ENCODE results near the gene SPSB3.
"Not testable (repeated sequence)": the region's sequence is repeated elsewhere in the genome, so short reads cannot be mapped to it uniquely, and the experiment has no call there.

Gene SPSB3

GRCh38 chr16:1745181-1745899 is 37.0 kb downstream of the SPSB3 start:
- no peak overlapping the region for H3K9ac ChIP-seq (ENCODE audit: low read depth, low read length)
- peaks cover 6% of the 10 kb centered on the region; the same call in 1 of the 2 replicates for H3K36me3 ChIP-seq (ENCODE audit: insufficient read depth, low read length)
- no peaks in the 10 kb centered on the region for H3K9me3 ChIP-seq (ENCODE audit: control insufficient read depth, insufficient read depth, low read length)
- peaks cover 5% of the 10 kb centered on the region; the same call in 1 of the 2 replicates for H3K4me1 ChIP-seq (ENCODE audit: insufficient read depth, low read length)

DNA sequence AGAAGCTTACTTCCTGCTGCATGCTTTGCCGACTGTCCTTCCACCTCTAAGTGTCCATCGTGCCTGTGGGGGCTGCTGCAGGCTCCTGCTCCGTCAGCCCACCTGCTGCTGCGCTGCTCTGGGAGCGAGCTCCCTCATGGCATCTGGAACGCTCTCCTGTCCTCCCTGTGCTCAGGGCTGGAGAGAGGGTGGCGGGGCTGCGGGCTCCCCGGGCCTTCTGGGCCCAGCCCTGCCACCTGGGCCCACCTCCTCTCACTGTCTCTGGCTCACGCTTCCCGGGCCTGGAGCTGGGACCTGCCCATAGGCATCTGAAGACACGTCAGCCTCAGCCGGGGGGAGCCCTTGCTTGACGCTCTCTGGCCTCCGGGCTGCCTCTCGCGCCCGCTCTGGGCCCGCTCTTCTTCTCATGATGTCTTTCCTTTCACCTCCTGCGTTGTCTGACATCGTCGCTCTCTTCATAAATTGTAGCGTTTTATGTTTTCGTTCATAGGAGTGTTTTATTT is 38.0 kb downstream of the SPSB3 start:
- Histone ChIP-seq H3K4me1 (ENCODE audit: insufficient read depth, low read length) (peaks cover 5% of the 10 kb centered on the region; the same call in 1 of the 2 replicates), H3K9me3 (ENCODE audit: control insufficient read depth, insufficient read depth, low read length) (no peaks in the 10 kb centered on the region), H3K36me3 (ENCODE audit: insufficient read depth, low read length) (peaks cover 6% of the 10 kb centered on the region; the same call in 1 of the 2 replicates), H3K9ac (ENCODE audit: low read depth, low read length) (no peak overlapping the region)

GRCh38 chr16:1743376-1744337 is 38.7 kb downstream of the SPSB3 start:
- Histone ChIP-seq H3K36me3 (ENCODE audit: insufficient read depth, low read length) (peaks cover 1% of the 10 kb centered on the region; the same call in 1 of the 2 replicates), H3K9me3 (ENCODE audit: control insufficient read depth, insufficient read depth, low read length) (no peaks in the 10 kb centered on the region), H3K9ac (ENCODE audit: low read depth, low read length) (no peak overlapping the region), H3K4me1 (ENCODE audit: insufficient read depth, low read length) (peaks cover 5% of the 10 kb centered on the region; the same call in 1 of the 2 replicates)

DNA sequence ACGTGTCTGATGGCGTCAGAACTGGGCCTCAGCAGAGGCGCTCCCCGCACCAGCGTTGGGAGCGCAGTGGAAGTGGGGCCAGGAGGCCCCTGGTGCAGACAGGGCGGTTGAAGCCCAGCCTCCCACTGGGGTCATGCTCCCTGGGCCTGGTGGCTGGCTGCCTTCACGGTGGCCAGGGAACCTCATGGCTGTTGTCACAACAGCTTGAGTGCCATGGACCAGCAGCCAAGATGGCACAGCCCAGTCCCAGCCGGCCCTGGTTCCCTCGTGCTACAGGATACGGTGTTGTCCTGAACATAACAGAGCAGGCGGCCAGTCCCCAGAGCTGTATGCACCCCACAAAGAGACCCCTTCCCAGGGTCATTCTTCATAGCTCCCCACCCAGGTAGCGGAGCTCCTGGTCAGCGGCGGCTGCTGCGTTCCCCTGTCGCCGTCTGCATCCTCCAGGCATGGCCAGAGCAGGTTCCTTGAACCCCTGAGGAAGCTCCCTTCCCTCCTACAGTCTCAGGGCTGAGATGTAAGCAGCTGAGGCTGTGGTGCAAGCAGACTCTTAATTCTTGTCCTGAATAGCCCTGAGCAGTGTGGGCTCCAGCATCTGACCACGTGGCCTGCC is 40.7 kb downstream of the SPSB3 start:
- Histone ChIP-seq H3K9me3 (ENCODE audit: control insufficient read depth, insufficient read depth, low read length) (no peaks in the 10 kb centered on the region), H3K9ac (ENCODE audit: low read depth, low read length) (no peak overlapping the region), H3K36me3 (ENCODE audit: insufficient read depth, low read length) (no peaks in the 10 kb centered on the region), H3K4me1 (ENCODE audit: insufficient read depth, low read length) (peaks cover 5% of the 10 kb centered on the region; the same call in 1 of the 2 replicates)

DNA sequence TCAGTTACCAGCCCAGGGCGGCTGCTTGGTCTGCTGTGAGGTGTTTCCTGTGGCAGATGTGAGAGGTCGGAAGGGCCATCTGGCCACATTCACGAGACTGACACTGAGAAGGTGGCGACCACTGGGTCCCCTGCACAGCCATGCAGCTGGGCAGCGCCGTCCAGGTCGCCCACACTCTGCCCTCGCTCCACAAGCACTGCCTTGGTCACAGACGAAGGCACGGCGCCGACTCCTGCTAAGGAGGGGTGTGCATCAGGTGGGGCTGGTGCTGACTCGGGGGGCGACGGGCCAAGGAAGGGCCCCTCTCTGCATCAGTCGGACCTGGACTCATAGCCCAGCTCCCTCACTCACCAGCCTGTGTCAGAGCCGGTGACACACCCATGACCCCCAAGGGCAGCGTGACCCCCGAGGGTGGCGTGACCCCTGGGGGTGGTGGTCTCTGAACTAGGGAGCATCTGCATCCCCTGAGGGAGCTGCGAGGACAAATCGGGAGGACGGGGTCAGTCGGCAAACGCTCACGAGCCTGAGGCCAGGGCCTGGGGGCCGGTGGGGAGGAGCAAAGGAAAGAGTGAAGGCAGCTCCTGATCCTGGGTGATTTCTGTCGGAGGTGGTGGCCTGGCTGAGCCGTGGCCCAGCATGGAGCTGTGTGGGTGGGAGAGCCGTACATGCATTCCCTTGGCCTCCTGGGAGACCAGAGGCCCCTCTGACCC is 41.4 kb downstream of the SPSB3 start:
- no peak overlapping the region for H3K9ac ChIP-seq (ENCODE audit: low read depth, low read length)
- H3K4me1 ChIP-seq (ENCODE audit: insufficient read depth, low read length) = 0 out of 2 replicates have a peak, but pooled peaks cover 5% of the 10 kb centered on the region
- no peaks in the 10 kb centered on the region for H3K9me3 ChIP-seq (ENCODE audit: control insufficient read depth, insufficient read depth, low read length)
- no peaks in the 10 kb centered on the region for H3K36me3 ChIP-seq (ENCODE audit: insufficient read depth, low read length)

- no peak overlapping the region for H3K9ac ChIP-seq (ENCODE audit: low read depth, low read length)
- H3K9me3 ChIP-seq (ENCODE audit: control insufficient read depth, insufficient read depth, low read length) = no peaks in the 10 kb centered on the region
- H3K4me1 ChIP-seq (ENCODE audit: insufficient read depth, low read length) = 0 out of 2 replicates have a peak, but pooled peaks cover 3% of the 10 kb centered on the region
- H3K36me3 ChIP-seq (ENCODE audit: insufficient read depth, low read length) = no peaks in the 10 kb centered on the region
These were observed 42.1 kb downstream of the SPSB3 start for GRCh38 chr16:1740234-1740633.

GRCh38 chr16:1734816-1735215 is 47.6 kb downstream of the SPSB3 start:
- Histone ChIP-seq H3K9ac (ENCODE audit: low read depth, low read length) (no peak overlapping the region), H3K9me3 (ENCODE audit: control insufficient read depth, insufficient read depth, low read length) (no peaks in the 10 kb centered on the region), H3K36me3 (ENCODE audit: insufficient read depth, low read length) (no peaks in the 10 kb centered on the region), H3K4me1 (ENCODE audit: insufficient read depth, low read length) (no peaks in the 10 kb centered on the region)

DNA sequence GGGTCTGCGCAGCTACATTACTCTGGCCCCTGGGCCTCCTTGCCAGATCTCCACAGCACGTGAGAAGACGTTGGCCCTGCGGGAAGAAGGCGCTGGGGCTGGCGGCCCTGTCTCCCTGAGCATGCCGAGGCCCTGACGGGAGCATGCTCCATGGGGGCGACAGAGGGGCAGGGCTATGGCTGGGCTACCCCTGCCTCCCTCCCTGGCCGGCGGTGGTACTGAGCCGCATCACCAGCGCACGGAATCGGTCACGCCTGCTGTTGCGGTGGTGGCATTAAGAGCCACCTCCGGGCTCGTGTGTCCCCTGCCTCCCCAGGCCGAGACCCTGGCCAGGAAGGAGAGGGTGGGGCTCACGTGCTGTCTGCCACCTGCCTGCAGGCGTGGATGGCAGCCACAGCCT is 48.2 kb downstream of the SPSB3 start:
- no peaks in the 10 kb centered on the region for H3K4me1 ChIP-seq (ENCODE audit: insufficient read depth, low read length)
- no peak overlapping the region for H3K9ac ChIP-seq (ENCODE audit: low read depth, low read length)
- H3K9me3 ChIP-seq (ENCODE audit: control insufficient read depth, insufficient read depth, low read length) = no peaks in the 10 kb centered on the region
- H3K36me3 ChIP-seq (ENCODE audit: insufficient read depth, low read length) = no peaks in the 10 kb centered on the region

DNA sequence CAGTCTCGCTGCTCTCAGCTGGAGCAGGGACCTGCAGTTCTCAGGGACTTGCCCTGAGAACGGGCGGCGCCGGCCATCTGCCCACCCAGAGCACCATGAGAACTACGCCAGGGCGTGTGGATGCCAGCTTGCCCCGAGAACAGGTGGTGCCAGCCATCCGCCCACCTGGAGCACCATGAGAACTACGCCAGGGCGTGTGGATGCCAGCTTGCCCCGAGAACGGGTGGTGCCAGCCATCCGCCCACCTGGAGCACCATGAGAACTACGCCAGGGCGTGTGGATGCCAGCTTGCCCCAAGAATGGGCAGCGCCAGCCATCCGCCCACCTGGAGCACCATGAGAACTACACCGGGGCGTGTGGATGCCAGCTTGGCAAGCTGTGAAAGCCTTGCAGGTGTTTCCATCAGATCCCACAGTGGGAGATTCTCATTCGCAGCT is 49.8 kb downstream of the SPSB3 start:
- H3K9ac ChIP-seq (ENCODE audit: low read depth, low read length); H3K4me1 ChIP-seq (ENCODE audit: insufficient read depth, low read length); H3K36me3 ChIP-seq (ENCODE audit: insufficient read depth, low read length); H3K9me3 ChIP-seq (ENCODE audit: control insufficient read depth, insufficient read depth, low read length): not testable (repeated sequence)

DNA sequence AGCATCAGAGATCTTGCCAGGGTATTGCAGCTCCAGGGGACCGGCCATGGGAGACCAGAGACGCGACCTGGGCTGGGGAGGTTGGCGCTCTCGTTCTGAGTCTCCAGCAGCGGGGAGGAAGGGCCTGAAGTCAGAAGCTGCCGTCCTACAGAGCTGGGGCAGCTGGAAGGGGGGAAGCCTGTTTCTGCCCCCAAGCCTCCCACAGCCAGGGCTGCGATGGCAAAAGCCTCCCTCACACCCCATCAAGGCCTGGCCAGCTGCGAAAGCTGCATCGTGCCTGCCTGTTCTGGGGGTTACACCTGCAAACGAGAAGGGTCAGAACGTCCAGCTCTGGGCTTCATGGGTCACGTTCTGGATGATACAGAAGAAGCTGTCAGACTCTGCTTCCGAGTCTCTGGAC is 50.3 kb downstream of the SPSB3 start:
- Histone ChIP-seq H3K36me3 (ENCODE audit: insufficient read depth, low read length) (no peaks in the 10 kb centered on the region), H3K4me1 (ENCODE audit: insufficient read depth, low read length) (no peaks in the 10 kb centered on the region), H3K9me3 (ENCODE audit: control insufficient read depth, insufficient read depth, low read length) (no peaks in the 10 kb centered on the region), H3K9ac (ENCODE audit: low read depth, low read length) (no peak overlapping the region)

GRCh38 chr16:1731603-1732002 is 50.8 kb downstream of the SPSB3 start:
- Histone ChIP-seq H3K9ac (ENCODE audit: low read depth, low read length) (no peak overlapping the region), H3K36me3 (ENCODE audit: insufficient read depth, low read length) (no peaks in the 10 kb centered on the region), H3K4me1 (ENCODE audit: insufficient read depth, low read length) (no peaks in the 10 kb centered on the region), H3K9me3 (ENCODE audit: control insufficient read depth, insufficient read depth, low read length) (no peaks in the 10 kb centered on the region)

- no peaks in the 10 kb centered on the region for H3K4me1 ChIP-seq (ENCODE audit: insufficient read depth, low read length)
- no peaks in the 10 kb centered on the region for H3K9me3 ChIP-seq (ENCODE audit: control insufficient read depth, insufficient read depth, low read length)
- no peak overlapping the region for H3K9ac ChIP-seq (ENCODE audit: low read depth, low read length)
- no peaks in the 10 kb centered on the region for H3K36me3 ChIP-seq (ENCODE audit: insufficient read depth, low read length)
These were observed 51.3 kb downstream of the SPSB3 start for GRCh38 chr16:1731073-1731472.

DNA sequence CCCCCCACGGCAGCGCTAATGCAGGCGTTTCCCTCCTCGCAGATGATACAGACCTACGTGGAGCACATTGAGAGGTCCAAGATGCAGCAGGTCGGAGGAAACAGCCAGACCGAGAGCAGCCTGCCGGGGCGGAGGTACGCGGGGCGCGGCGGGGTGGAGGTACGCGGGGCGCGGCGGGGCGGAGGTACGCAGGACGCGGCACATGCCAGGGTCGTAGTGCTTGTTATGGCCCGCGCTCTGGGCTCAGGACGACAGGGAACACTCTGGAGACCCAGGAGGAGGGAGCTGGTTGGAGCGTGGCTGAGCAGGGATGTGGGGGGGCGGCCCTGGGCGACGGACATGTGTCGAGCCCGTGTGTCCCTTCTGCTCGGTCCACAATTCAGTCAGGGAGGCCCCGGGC is 52.9 kb downstream of the SPSB3 start:
- H3K9ac ChIP-seq (ENCODE audit: low read depth, low read length) = no peak overlapping the region
- H3K36me3 ChIP-seq (ENCODE audit: insufficient read depth, low read length) = no peaks in the 10 kb centered on the region
- H3K9me3 ChIP-seq (ENCODE audit: control insufficient read depth, insufficient read depth, low read length) = no peaks in the 10 kb centered on the region
- no peaks in the 10 kb centered on the region for H3K4me1 ChIP-seq (ENCODE audit: insufficient read depth, low read length)

DNA sequence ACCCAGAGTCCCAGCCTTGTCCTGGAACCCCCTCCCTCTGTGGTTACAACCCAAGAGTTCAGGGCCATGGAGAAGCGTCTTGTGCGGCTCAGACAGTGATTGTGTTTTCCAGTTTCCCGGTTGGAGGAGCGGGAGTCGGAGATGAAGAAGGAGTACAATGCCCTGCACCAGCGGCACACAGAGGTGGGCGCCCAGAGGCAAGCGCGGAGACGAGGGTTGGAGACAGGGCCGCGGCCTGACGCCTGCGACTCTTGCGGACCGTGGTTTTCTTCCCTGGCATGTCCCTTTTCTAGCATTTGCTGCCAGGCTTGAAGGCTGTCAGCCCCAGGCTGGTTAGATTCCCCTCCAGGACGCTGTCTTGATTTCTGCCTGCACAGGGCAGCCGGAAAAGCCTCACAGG is 53.3 kb downstream of the SPSB3 start:
- Histone ChIP-seq H3K4me1 (ENCODE audit: insufficient read depth, low read length) (no peaks in the 10 kb centered on the region), H3K36me3 (ENCODE audit: insufficient read depth, low read length) (no peaks in the 10 kb centered on the region), H3K9ac (ENCODE audit: low read depth, low read length) (no peak overlapping the region)

More for the DNA sequence above, 53.3 kb downstream of the SPSB3 start:
- no peaks in the 10 kb centered on the region for H3K9me3 ChIP-seq (ENCODE audit: control insufficient read depth, insufficient read depth, low read length)

Data from ES-I3 (cell line).